NB4 (cell line): ENCODE results near the gene LTK.

ENCODE experiments used
- DNase-seq: peaks from one replicate; pipeline ENCODE4 v3.0.0; 2010; ENCODE audit warnings: low read depth
- H3K4me3 ChIP-seq: one replicate; pipeline ENCODE4 v1.5.1; 2011; ENCODE audit warnings: mild to moderate bottlenecking, low read depth, low read length, moderate library complexity
- CTCF ChIP-seq: IDR thresholded peaks from one replicate; pipeline ENCODE4 v1.5.1; 2012; ENCODE audit warnings: low read depth, low read length
- MAX ChIP-seq: IDR thresholded peaks from 2 replicates; pipeline ENCODE4 v1.6.1; 2011; ENCODE audit warnings: low read depth, low read length
- MYC ChIP-seq: IDR thresholded peaks from 2 replicates; pipeline ENCODE4 v1.6.1; 2011; ENCODE audit warnings: low read depth, low read length
- POLR2A ChIP-seq: IDR thresholded peaks from 2 replicates; pipeline ENCODE4 v1.6.1; 2011; ENCODE audit warnings: mild to moderate bottlenecking; ENCODE audit not compliant: insufficient read length; ENCODE audit errors: extremely low read depth

The LTK gene

GRCh38 chr15:41517895-41518449 is 4.3 kb upstream of the LTK start:
- no peak overlapping the region for H3K4me3 ChIP-seq
- no peak for DNase-seq
- TF ChIP-seq MAX (no peak), MYC (no peak), POLR2A (no peak), CTCF (no peak)

GRCh38 chr15:41512940-41513505 is 604 bp downstream of the LTK start:
- peak; percentile 85 for DNase-seq
- TF ChIP-seq MYC (0 out of 2 replicates have a peak, but pooled peaks have one; percentile 41), CTCF (no peak), MAX (peak; percentile 54), POLR2A (no peak)
- peak overlapping the region; percentile 52 for H3K4me3 ChIP-seq

- no peak for DNase-seq
- no peak for TF ChIP-seq MYC
- TF ChIP-seq CTCF, result no peak
- no peak for TF ChIP-seq POLR2A
- TF ChIP-seq MAX, result no peak
- peak overlapping the region; percentile 52 for H3K4me3 ChIP-seq
These were observed 1.1 kb downstream of the LTK start for GRCh38 chr15:41512512-41512939.

- no peak for DNase-seq
- H3K4me3 ChIP-seq, result no peak overlapping the region
- no peak for TF ChIP-seq MYC
These were observed 1.7 kb downstream of the LTK start for GRCh38 chr15:41511899-41512369.

GRCh38 chr15:41511331-41511898 is 2.2 kb downstream of the LTK start:
- H3K4me3 ChIP-seq, result no peak overlapping the region
- DNase-seq, result no peak
- TF ChIP-seq POLR2A, result no peak
- no peak for TF ChIP-seq MAX
- TF ChIP-seq CTCF, result no peak
- no peak for TF ChIP-seq MYC

GRCh38 chr15:41510728-41511127 is 2.9 kb downstream of the LTK start:
- H3K4me3 ChIP-seq, result no peak overlapping the region
- no peak for DNase-seq
- TF ChIP-seq MYC, result no peak
- no peak for TF ChIP-seq MAX
- TF ChIP-seq CTCF, result no peak
- TF ChIP-seq POLR2A, result no peak
